Measurements from ENCODE around the gene DDX23. TPM values are rescaled to one million over a fixed set of nuclear protein-coding genes. Genes with fewer than 3 reads are reported as not detected.
A peak's percentile ranks its signal among the peaks of the same experiment; 100 is the strongest.

Gene DDX23
- total and polyA plus RNA-seq, 12 donors, result 39.0 to 85.4 (median 66.4) TPM

- no peaks in the 10 kb centered on the region for H3K9me3 ChIP-seq (replicated peaks in 1 of 3)
- DNase-seq, result peak; percentile 70 to 85 (median 81)
- H3K36me3 ChIP-seq (replicated peaks in 1 of 2), result no peaks in the 10 kb centered on the region
- intact Hi-C loops (cut with DNase I), result no loop called here
- no peaks in the 10 kb centered on the region for H3K27me3 ChIP-seq
- 1 to 2% (median 2%) methylated on average over 21 to 54 of the region's 54 CpGs for WGBS, 4 donors
- TF ChIP-seq CTCF (IDR thresholded peaks at IDR 0.05) (no peak), POLR2A (IDR thresholded peaks at IDR 0.05) (peak in 1 of 2 donors; percentile 64)
- H3K4me1 ChIP-seq (replicated peaks in 1 of 2), result peaks cover 25 to 32% of the 10 kb centered on the region in 2 donors
- peak overlapping the region; percentile 74 to 88 (median 78) for H3K4me3 ChIP-seq
- H3K27ac ChIP-seq, result peak overlapping the region; percentile 9 to 90 (median 77)
Measured at GRCh38 chr12:48815126-48816110, 36.5 kb downstream of the DDX23 start.

GRCh38 chr12:48814262-48815125 lies 37.5 kb downstream of the DDX23 start:
- Histone ChIP-seq H3K4me3 (peak overlapping the region; percentile 74 to 88 (median 78)), H3K27ac (peak overlapping the region; percentile 9 to 90 (median 77)), H3K36me3 (replicated peaks in 1 of 2) (no peaks in the 10 kb centered on the region), H3K4me1 (replicated peaks in 1 of 2) (peaks cover 25 to 32% of the 10 kb centered on the region in 2 donors), H3K9me3 (replicated peaks in 1 of 3) (no peaks in the 10 kb centered on the region), H3K27me3 (no peaks in the 10 kb centered on the region)
- TF ChIP-seq CTCF (IDR thresholded peaks at IDR 0.05) (peak; percentile 79 to 98 (median 92)), POLR2A (IDR thresholded peaks at IDR 0.05) (peak in 1 of 2 donors; percentile 9)
- DNase-seq, result peak; percentile 71 to 85 (median 82)
- intact Hi-C loops (cut with DNase I), result no loop called here
- WGBS, 4 donors, result 1 to 5% (median 2%) methylated on average over 14 to 70 of the region's 70 CpGs

- Histone ChIP-seq H3K9me3 (replicated peaks in 1 of 3) (no peaks in the 10 kb centered on the region), H3K4me1 (replicated peaks in 1 of 2) (peaks cover 22 to 32% of the 10 kb centered on the region in 2 donors), H3K27me3 (no peaks in the 10 kb centered on the region), H3K36me3 (replicated peaks in 1 of 2) (no peaks in the 10 kb centered on the region), H3K4me3 (peak overlapping the region in 1 of 4 donors; percentile 79), H3K27ac (peak overlapping the region in 1 of 5 donors; percentile 90)
- intact Hi-C loops (cut with DNase I), result no loop called here
- 37 to 50% (median 40%) methylated on average over 18 of the region's 18 CpGs for WGBS, 4 donors
- no peak for DNase-seq
- TF ChIP-seq POLR2A (IDR thresholded peaks at IDR 0.05) (no peak), CTCF (IDR thresholded peaks at IDR 0.05) (no peak)
Measured at GRCh38 chr12:48813465-48814261, 38.3 kb downstream of the DDX23 start.
